Muscle of leg (tissue), 11 donors: ENCODE results near the gene GGTA1. TPM values are rescaled to one million over a fixed set of nuclear protein-coding genes. Genes with fewer than 3 reads are reported as not detected.

ENCODE experiments used
- DNase-seq: peaks from one replicate; pipeline ENCODE4 v3.0.0; 2013
- H3K27ac ChIP-seq: one replicate; pipeline ENCODE4 v1.5.1; 2013; ENCODE audit warnings: mild to moderate bottlenecking, low read length, control low read depth
- H3K27me3 ChIP-seq: one replicate; pipeline ENCODE4 v1.6.1; 2013; ENCODE audit warnings: low read length; ENCODE audit not compliant: control insufficient read depth, insufficient read depth
- H3K36me3 ChIP-seq: one replicate; pipeline ENCODE4 v1.6.1; 2013; ENCODE audit warnings: low read length; ENCODE audit not compliant: control insufficient read depth, insufficient read depth
- H3K4me1 ChIP-seq: one replicate; pipeline ENCODE4 v1.6.1; 2013; ENCODE audit warnings: low read length; ENCODE audit not compliant: control insufficient read depth, insufficient read depth
- H3K4me3 ChIP-seq: one replicate; pipeline ENCODE4 v1.5.1; 2013; ENCODE audit warnings: low read length, control low read depth
- H3K9me3 ChIP-seq: replicated peaks from 2 replicates; pipeline ENCODE4 v1.6.1; 2013; ENCODE audit warnings: low read depth, low read length; ENCODE audit not compliant: control insufficient read depth
- WGBS: methylation state at CpG from one replicate; pipeline ENCODE4 v1.1.5; 2013; ENCODE audit warnings: missing lambda C conversion rate; ENCODE audit not compliant: insufficient coverage; 5-methylcytosine and 5-hydroxymethylcytosine counted together
- polyA plus RNA-seq, 8 donors: library from polyadenylated mRNA; unstranded; fragments of 120-200 nt; gene quantifications; one replicate each; pipeline versions ENCODE4 v1.2.1 to v1.2.3, GENCODE V29; 2013; ENCODE audit warnings: inconsistent platforms in 1 of 8, low replicate concordance in 1 of 8; ENCODE audit not compliant: insufficient read length in 8 of 8, insufficient read depth in 1 of 8
- total RNA-seq: library from RNA; stranded (reverse); fragments of 120-200 nt; gene quantifications from one replicate; pipeline ENCODE4 v1.2.4, GENCODE V29; 2013

The GGTA1 gene
- total and polyA plus RNA-seq, 9 donors = 8.6 to 14.7 (median 10.4) TPM

GRCh38 chr9:121503444-121503843 is 3.8 kb upstream of the GGTA1 start:
- WGBS = no CpG with 5 or more reads among the region's 3 CpGs
- Histone ChIP-seq H3K36me3 (no peaks in the 10 kb centered on the region), H3K9me3 (no peaks in the 10 kb centered on the region), H3K27ac (peak overlapping the region; percentile 67), H3K4me1 (peaks cover 32% of the 10 kb centered on the region), H3K27me3 (peaks cover 7% of the 10 kb centered on the region), H3K4me3 (no peak overlapping the region)
- peak; percentile 76 for DNase-seq

DNA sequence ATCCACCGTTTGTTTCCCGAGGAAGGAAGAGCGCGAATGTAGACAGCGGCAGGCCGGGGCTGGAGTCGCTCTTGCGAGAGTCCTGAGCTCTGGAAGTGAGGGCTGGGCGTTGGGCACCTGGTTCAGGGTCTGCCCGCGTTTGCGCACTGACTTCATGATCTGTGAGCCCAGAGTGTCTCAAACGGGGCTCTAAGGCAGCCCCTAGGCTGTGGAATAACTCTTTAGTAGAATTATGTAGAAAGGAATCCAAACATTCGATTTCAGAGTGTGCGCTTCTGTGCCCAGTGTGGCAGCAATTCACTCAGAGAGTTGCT is 478 bp upstream of the GGTA1 start:
- DNase-seq = no peak
- peak overlapping the region; percentile 59 for H3K4me3 ChIP-seq
- peak overlapping the region; percentile 79 for H3K27ac ChIP-seq
- H3K36me3 ChIP-seq = no peaks in the 10 kb centered on the region
- H3K27me3 ChIP-seq = peaks cover 9% of the 10 kb centered on the region
- H3K9me3 ChIP-seq = peaks cover 2% of the 10 kb centered on the region
- 11% methylated on average over 14 of the region's 15 CpGs for WGBS
- H3K4me1 ChIP-seq = peaks cover 35% of the 10 kb centered on the region

DNA sequence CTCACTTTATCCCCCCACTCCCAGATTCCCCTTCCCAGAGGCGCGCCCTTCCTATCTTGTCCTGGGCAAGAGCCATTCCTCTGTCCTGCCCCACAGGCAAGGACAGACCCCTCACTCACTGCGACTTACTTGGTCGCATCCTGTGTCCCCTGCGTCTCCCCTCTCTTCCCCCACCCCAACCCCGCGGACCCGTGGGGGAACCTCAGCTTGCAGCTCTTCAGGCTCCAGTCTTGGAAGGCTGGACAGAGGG is 542 bp downstream of the GGTA1 start:
- peaks cover 35% of the 10 kb centered on the region for H3K4me1 ChIP-seq
- DNase-seq = peak; percentile 55
- peak overlapping the region; percentile 78 for H3K27ac ChIP-seq
- peaks cover 9% of the 10 kb centered on the region for H3K27me3 ChIP-seq
- no peaks in the 10 kb centered on the region for H3K36me3 ChIP-seq
- 0% methylated on average over 2 of the region's 8 CpGs for WGBS
- H3K9me3 ChIP-seq = peaks cover 2% of the 10 kb centered on the region
- peak overlapping the region; percentile 59 for H3K4me3 ChIP-seq

GRCh38 chr9:121498487-121499176 is 1.0 kb downstream of the GGTA1 start:
- peak; percentile 82 for DNase-seq
- WGBS = 1% methylated on average over 15 of the region's 29 CpGs
- Histone ChIP-seq H3K4me3 (peak overlapping the region; percentile 59), H3K36me3 (no peaks in the 10 kb centered on the region), H3K27ac (peak overlapping the region; percentile 78), H3K27me3 (peaks cover 9% of the 10 kb centered on the region), H3K4me1 (peaks cover 33% of the 10 kb centered on the region), H3K9me3 (peaks cover 2% of the 10 kb centered on the region)

GRCh38 chr9:121498150-121498486 is 1.5 kb downstream of the GGTA1 start:
- no CpG with 5 or more reads among the region's 4 CpGs for whole genome bisulfite sequencing
- peak overlapping the region; percentile 59 for H3K4me3 ChIP-seq
- H3K9me3 ChIP-seq = peaks cover 2% of the 10 kb centered on the region
- peak; percentile 92 for DNase-seq
- peaks cover 28% of the 10 kb centered on the region for H3K4me1 ChIP-seq
- peak overlapping the region; percentile 78 for H3K27ac ChIP-seq
- no peaks in the 10 kb centered on the region for H3K36me3 ChIP-seq
- H3K27me3 ChIP-seq = peaks cover 9% of the 10 kb centered on the region

- Histone ChIP-seq H3K9me3 (peaks cover 2% of the 10 kb centered on the region), H3K4me3 (no peak overlapping the region), H3K4me1 (peaks cover 31% of the 10 kb centered on the region), H3K27ac (no peak overlapping the region), H3K36me3 (no peaks in the 10 kb centered on the region), H3K27me3 (peaks cover 9% of the 10 kb centered on the region)
- no peak for DNase-seq
Observed at GRCh38 chr9:121495976-121496375, 3.7 kb downstream of the GGTA1 start.

DNA sequence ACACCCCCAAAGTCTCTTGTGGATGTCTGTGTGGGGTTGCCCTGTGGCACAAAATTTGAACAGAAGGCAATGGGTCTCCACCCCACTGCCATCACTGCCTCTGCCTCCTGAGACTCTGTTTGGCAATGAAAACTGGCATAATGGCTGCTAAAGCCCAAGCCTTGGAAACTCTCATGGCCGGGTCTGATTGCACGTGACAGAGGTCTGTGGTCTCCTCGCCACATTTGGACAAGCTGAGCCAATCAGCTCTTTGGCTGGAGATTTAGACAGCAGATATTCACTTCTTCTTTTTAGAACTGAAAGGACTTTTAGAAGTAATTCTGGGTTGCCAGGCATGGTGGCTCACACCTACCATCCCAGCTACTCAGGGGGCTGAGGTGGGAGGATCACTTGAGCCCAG is 5.5 kb downstream of the GGTA1 start:
- Histone ChIP-seq H3K9me3 (peaks cover 2% of the 10 kb centered on the region), H3K36me3 (no peaks in the 10 kb centered on the region), H3K4me1 (peaks cover 22% of the 10 kb centered on the region), H3K4me3 (no peak overlapping the region), H3K27ac (no peak overlapping the region), H3K27me3 (peaks cover 9% of the 10 kb centered on the region)
- WGBS = 59% methylated on average over 3 of the region's 3 CpGs
- peak; percentile 49 for DNase-seq

- Histone ChIP-seq H3K27ac (peak overlapping the region; percentile 20), H3K27me3 (no peaks in the 10 kb centered on the region), H3K36me3 (no peaks in the 10 kb centered on the region), H3K4me3 (no peak overlapping the region), H3K4me1 (peaks cover 10% of the 10 kb centered on the region), H3K9me3 (peaks cover 2% of the 10 kb centered on the region)
- peak; percentile 44 for DNase-seq
- 44% methylated on average over 2 of the region's 5 CpGs for WGBS
Observed at GRCh38 chr9:121491111-121491510, 8.5 kb downstream of the GGTA1 start.

DNA sequence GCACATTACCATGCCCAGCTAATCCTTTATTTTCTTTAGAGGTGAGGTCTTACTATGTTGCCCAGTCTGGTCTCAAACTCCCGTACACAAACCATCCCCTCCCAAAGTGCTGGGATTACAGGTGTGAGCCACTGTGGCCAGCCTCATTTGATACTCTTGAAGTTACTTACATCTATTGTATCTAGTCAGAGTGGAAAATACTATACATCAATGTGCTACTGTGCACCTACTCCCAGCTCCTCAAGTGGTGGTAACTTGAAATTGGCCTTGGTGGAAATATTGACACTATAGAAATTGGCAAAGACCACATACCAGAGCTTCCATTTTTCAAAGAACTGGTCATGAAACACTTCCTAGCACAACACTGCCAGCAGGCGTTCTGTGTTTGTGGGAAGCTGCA is 10.3 kb downstream of the GGTA1 start:
- no peak overlapping the region for H3K27ac ChIP-seq
- peaks cover 17% of the 10 kb centered on the region for H3K4me1 ChIP-seq
- WGBS = no CpG with 5 or more reads among the region's 2 CpGs
- H3K9me3 ChIP-seq = no peaks in the 10 kb centered on the region
- DNase-seq = no peak
- H3K27me3 ChIP-seq = no peaks in the 10 kb centered on the region
- H3K36me3 ChIP-seq = no peaks in the 10 kb centered on the region
- no peak overlapping the region for H3K4me3 ChIP-seq

- Histone ChIP-seq H3K36me3 (no peaks in the 10 kb centered on the region), H3K4me1 (peaks cover 18% of the 10 kb centered on the region), H3K27ac (peak overlapping the region; percentile 47), H3K9me3 (no peaks in the 10 kb centered on the region), H3K27me3 (no peaks in the 10 kb centered on the region), H3K4me3 (no peak overlapping the region)
- no peak for DNase-seq
- WGBS = 77% methylated on average over 4 of the region's 4 CpGs
Observed at GRCh38 chr9:121486043-121486442, 13.6 kb downstream of the GGTA1 start.

DNA sequence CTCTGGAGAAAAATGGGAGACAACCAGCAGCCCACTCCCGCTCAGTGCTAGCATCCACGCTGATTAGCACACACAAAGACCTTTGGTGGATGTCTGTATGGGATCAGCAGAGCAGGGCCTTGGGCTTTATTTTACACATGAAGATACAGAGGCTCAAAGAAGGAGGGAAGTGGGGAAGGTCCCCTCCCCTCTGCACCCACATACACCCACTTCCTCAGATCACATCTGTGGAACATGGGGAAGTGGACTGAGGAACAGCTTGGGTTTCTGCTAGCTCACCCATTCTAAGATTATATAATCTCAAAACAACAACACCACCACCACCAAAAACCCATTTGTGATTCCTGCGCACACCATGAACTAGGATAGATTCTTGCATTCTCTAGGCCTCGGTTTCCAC is 14.0 kb downstream of the GGTA1 start:
- peaks cover 16% of the 10 kb centered on the region for H3K4me1 ChIP-seq
- peak overlapping the region; percentile 62 for H3K27ac ChIP-seq
- H3K27me3 ChIP-seq = no peaks in the 10 kb centered on the region
- H3K36me3 ChIP-seq = no peaks in the 10 kb centered on the region
- no peak overlapping the region for H3K4me3 ChIP-seq
- H3K9me3 ChIP-seq = no peaks in the 10 kb centered on the region
- WGBS = 100% methylated on average over 2 of the region's 4 CpGs
- peak; percentile 77 for DNase-seq
